ENCODE data around the gene GALNT18.
A peak's percentile ranks its signal among the peaks of the same experiment; 100 is the strongest.

Gene GALNT18

DNA sequence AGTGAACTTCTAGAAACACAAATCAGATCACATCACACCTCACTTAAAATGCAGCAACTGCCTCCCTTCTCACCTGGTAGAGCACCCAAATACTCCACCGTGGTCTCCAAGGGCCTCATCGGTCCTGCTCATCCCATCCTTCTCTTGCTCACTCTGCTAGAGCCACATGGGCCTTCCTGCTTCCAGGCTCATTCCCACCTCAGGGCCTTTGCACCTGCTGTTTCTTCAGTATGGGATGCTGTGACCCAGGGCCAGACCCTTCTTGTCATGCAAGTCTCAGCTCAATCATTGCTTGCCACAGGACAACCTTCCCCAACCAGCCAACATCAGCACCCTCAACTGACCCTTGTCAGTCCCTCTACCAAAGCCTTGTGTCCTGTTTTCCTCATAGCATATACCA is 124.9 kb downstream of the GALNT18 start:
- DNase-seq (ENCODE audit: low read depth): no peak

DNA sequence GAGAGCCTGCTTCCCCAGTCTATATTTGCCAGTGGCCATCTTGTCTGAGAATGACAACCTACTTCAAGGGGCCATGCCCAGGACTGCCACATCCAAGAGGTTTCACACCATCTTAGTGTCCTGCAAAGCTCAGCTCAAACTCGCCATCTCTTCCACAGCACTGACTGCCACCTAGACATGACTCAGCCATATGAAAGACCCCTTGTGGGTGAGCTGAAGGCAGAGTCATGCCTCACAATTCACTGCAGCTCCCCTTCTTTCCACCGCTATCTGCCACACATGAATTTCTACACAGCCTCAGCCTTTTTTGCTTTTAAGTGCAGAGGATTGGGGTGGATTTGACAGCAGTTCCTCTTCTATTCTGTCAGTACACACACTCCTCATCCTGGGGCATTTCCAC is 127.5 kb downstream of the GALNT18 start:
- no peak for DNase-seq (ENCODE audit: low read depth)

DNA sequence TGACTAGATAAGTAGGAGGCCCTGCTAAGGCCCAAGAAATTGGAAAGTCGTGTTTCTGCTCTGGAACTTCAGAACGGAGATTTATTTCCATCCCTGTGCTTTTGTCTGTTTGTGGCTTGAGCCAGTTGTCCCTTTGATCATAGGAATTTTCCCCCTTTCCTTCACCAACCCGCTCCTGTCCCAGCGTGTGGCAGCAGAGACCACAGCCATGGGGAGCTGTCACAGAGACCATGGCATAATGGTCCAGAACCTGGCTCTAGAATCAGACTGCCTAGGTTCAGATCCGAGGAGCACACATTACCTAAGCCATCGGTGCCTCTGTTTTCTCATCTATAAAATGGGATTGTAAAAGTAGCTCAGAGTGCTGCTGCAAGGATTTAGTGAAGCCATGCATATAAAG is 128.1 kb downstream of the GALNT18 start:
- DNase-seq (ENCODE audit: low read depth): no peak

DNA sequence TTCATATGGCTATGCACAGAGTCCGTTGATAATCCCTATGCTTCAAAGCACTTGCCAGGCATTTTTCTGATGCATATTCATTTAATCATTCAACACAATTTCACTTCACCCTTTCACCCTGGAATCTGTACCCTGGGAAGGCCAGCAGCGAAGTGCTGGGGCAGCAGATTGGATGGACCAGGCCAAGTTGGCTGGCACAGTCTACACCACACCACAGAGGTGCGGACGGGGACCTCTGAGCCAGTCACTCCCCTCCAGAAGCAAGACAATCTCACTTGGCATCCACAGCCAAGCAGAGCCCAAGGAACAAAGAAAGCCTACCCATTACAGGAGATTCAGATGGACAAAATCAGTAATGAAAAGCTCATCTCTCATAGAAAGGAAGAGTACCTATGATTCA is 130.2 kb downstream of the GALNT18 start:
- no peak for DNase-seq (ENCODE audit: low read depth)

DNA sequence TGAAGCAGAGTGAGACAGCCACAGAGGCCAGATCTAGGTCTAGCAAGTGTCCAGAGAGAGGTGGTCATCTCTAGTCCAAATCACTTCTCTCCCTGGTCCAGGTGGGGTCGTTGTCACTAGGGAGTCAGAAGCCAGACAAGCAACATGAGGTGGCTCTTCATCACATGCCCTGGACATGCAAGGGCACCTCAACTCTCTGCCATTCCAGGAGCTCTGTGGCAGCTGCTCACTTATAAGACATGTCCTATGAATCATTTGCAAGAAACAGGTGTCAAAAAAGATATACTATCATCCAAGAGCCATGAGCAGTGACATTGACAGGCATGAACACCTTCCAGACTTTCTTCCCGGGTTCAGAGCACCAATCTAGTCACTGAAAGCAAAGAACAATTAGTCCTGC is 130.8 kb downstream of the GALNT18 start:
- DNase-seq (ENCODE audit: low read depth): no peak

DNA sequence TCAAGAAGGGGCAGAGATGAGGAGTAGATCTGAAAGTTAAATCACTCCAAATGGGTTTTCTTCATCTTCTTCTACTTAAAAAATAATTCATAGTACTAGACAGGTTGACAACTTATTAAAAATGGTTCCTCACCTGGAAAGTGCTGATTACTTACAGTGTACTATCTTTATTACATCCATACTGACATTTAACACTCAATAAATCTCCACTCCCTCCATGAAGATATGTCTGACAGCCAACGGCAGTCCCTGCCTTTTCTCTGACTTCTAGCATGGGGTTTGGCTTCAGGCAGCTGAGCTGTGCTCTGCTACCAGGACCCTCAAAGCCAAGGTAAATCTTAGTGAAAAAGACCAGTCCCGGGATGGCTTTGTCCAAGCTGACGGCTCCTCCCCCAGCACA is 135.4 kb downstream of the GALNT18 start:
- DNase-seq (ENCODE audit: low read depth): no peak

DNA sequence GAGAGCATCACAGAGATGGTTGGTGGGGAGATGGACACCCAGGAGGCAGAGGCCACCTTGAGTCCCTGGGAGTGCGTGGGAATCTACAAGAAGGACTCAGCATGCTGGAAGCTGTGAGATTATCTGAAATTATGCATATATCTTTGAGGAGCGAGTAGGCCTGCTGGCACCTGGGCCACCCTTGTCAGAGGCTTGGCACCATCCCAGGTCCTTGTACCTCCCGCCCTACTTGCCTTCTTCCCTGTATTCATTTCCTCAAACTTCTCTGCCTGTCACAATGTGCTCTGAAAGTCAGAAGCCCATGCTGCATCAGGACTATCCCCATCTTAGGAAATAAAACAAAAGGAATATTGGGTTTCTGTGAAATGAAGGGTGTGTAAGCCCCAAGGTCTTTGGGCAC is 135.8 kb downstream of the GALNT18 start:
- DNase-seq (ENCODE audit: low read depth): no peak

DNA sequence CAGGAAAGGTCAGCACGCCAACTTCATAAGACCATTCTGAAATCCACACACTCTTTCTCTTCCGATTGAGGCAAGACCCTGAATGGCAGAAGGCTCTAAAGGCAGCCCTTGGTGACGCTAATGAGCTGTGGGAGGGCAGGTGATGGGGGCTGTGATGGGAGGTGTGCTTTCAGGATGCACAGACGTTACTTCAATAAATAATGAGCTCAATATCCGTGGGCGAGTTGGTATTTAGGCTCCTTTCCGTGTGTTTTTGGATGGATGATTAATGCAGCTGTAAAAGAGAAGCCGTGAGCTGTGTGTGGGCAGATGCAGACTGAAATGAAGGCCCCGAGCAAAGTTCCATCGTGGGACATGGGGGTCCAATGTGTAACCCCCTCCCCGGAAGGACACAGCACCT is 138.2 kb downstream of the GALNT18 start:
- no peak for DNase-seq (ENCODE audit: low read depth)

DNA sequence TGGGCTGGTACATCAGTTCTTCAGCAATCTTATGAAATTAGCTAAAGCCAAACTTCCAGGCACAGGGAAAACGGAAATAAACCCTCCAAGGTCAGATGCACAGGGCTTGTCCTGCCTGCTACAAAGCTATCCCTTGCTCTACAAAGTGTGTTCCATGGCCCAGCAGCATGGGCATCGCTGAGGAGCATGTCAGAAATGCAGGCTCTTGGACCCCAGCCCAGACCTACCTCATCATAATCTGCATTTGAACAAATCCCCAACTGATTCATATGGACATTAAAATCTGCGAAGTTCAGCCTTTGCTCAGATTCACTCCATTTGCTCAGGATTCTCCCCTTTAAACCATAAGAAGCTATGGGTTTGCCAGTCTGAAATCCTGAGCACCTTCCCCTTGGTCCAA is 139.1 kb downstream of the GALNT18 start:
- no peak for DNase-seq (ENCODE audit: low read depth)

DNA sequence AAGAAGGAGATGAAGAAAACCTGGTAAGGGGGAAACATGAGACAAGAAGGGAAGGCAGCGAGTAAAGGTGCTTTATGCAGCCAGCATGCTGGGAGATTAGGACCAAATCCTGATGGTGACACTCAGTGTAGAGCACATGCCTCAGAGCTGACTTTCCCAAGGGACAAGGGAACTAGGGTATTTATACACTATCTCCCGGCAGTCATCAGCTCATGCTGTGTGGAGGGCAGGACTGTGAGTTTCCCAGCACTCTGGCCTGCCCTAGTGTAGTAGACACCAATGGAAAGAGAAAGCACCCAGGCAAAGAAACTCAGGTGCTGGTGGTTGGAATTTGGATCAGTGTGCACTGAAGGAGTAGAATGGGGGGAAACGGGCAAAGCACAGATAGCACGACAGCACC is 140.4 kb downstream of the GALNT18 start:
- DNase-seq (ENCODE audit: low read depth): no peak

DNA sequence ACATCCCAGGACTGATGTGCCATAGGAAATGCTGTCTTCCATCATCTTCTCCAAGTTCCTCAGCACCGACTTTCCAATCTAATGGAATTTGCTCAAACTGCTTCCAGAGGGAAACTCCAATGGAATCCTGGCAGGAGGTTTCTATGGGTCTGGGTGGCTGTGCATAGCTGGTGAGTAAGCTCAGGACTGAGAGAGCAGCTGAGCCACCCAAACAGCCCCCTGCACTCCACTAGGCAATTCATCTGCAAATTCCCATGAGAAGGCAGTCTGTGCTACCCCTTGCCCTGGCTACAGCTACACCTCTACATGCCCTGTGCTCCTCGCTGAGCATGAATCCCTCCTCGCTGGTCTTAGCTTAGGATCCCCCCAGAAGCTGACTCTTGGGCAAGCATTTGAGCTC is 140.8 kb downstream of the GALNT18 start:
- no peak for DNase-seq (ENCODE audit: low read depth)

DNA sequence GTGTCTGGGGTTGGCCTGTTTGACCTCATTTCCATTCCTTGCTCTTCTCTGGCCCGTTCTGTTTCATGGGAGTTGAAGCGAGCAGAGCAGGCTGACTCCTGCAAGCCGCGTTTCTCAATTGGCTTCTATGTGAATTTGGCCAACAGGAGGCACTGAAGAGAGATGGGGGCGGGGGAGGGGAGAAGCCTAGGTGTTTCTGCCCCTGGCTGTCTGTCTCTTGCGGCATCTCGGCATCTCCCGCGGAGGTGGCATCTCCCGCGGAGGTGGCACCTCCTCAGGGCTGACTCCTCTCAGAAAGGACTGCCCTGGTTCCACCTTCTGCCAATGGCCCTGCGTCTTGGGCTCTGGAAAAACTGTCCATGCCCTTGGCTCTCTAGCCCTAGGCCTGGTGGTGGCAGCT is 143.1 kb downstream of the GALNT18 start:
- no peak for DNase-seq (ENCODE audit: low read depth)

DNA sequence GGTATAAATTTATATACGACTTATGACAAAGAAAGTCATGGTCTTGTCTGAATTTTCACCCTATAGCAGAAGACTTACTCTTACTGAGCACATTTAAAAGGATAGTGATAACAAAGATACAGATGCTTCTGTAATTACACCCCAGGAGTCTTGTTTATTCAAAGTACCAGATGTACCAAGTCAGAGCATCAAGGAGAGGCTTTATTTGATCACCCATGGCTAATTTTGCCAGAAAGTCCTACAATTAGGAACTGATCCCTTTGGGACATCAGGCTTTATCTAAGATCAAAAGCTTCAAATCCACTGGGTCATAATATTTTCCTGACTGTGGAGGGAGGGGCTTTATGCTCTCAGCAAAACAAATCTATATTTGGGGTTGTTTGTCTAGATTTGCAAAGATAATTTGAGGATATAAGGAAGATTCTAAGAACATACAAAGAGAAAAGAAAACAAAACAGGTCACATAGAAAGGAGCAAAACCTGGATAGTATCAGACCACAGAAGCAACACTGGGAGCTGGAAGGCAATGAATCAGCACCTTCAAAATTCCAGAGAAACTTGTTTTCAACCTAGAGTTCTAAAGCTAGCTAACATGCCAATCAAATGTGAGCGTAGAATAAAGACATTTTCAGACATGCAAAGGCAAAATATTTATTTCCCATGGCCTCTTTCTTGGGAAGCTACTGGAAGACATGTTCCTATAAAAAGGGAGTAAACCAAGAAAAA is 143.9 kb downstream of the GALNT18 start:
- no peak for DNase-seq (ENCODE audit: low read depth)

DNA sequence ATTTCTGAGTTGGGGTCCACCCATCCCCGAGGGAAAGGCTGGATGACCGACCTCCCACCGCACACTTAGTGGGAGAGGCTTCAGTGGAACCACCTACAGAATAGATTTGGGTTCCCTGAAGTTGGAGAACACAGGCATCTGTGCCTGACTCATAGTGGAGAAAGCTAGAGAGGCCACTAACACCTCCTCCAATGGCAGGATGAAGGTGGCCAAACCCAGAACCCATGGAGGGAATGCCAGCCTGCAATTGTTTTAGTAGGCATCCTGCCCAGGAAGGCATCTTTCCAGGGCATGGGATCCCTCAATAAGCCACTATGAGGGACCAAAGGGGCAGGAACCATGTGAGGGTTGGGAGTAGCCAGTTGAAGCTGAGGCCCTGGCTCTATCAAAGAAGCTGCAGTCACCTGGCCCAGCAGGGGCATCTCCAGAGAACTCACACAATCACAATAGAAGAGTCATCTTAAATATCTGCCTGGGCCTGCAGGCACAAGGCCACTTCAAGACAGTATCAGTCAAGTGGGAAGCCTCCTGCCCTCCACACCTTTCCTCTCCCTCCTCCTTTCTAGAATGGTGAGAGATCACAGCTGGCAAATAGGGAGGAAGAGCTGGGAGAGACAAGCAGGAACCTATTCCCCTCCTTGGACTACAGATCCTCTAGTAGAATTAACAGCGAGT is 144.7 kb downstream of the GALNT18 start:
- no peak for DNase-seq (ENCODE audit: low read depth)

DNA sequence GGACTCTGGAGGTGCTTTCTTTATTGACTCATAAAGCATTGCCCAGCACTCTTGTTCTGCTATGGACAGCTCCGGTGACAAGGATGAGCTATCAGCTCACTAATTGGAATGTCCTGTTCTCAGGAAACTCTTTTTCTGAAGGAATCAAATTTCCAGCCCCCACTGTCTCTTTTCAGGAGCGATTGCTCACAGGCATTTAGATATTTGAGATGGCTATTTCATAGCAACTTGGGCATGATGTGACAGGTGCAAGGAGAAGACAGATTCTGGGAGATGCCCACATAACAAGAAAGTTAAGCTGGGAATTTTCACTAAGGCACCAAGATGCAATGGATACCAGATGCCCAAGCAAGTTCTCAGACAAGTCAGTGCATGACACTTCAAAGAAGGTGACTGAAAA is 145.3 kb downstream of the GALNT18 start:
- no peak for DNase-seq (ENCODE audit: low read depth)

DNA sequence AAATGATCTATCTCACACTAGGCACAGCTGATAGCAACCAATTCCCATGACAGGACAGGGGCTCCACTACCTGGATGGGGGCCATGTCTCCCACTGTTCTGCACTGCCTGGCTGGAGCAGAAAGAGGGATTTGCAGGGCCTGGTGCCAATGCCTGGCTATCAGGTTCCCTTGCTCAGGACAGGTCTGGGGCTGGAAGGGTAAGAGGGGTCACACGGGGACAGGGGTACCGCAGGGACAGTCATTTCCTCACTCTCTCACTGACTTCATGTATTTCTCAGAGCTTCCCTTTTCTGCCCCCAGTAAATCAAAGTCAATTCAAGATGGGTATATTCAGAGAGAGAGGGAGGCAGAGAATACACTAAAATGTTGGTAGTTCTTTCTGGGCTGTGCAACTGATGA is 149.7 kb downstream of the GALNT18 start:
- DNase-seq (ENCODE audit: low read depth): no peak

DNA sequence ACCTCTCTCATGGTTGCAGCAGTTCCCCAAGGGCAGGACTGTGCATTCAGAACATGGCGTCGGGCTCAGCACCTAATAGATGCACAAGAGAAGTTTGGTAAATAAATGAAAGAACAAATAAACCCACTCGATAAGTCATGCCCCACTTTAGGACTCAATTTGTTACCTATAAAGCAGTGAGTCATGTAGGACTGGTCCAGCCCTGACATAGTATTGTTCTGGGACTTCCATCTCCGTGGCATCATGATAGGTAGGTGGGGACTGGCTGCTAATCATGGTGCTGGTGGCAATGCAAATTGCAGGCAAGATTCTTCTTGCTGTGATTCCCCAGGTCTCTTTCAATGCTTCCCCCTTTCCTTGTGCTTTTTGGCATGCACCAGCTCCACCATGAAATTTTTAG is 150.6 kb downstream of the GALNT18 start:
- DNase-seq (ENCODE audit: low read depth): no peak

DNA sequence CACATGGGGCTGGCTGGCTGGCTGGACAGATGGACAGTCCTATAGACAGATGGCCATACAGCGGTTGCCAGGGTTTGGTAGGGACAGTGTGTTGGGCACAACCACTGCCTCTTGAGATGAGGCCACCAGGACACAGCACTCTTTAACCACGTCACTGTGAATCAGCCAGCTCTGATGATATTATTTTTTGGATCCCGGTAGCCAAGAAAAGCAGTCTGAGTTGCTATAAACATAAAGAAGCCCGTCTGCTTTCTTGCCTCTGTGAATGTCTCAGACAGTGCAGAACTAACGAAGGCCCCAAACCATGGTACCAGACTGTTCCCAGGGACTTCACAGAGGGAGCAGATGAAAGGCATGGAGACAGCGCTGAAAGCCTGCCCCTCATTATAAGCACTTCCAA is 152.9 kb downstream of the GALNT18 start:
- DNase-seq (ENCODE audit: low read depth): no peak

DNA sequence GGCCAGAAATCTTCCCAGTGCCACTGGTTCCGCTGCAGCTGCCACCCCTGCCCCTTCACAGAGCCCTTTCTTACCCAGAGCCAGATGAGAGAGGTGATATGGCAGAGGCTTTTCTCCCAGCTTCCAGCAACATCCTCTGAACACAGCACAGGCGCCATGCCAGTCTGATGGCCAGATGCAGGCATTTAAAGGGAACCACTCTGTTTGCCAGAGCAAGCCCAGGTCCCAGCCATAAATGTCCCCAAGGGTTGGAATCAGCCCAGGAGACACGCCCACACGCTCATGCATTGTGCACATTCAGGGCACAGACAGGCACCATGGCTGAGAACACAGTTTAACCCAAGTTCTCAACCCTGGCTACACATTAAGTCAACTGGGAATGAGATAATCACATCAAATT is 154.5 kb downstream of the GALNT18 start:
- no peak for DNase-seq (ENCODE audit: low read depth)

DNA sequence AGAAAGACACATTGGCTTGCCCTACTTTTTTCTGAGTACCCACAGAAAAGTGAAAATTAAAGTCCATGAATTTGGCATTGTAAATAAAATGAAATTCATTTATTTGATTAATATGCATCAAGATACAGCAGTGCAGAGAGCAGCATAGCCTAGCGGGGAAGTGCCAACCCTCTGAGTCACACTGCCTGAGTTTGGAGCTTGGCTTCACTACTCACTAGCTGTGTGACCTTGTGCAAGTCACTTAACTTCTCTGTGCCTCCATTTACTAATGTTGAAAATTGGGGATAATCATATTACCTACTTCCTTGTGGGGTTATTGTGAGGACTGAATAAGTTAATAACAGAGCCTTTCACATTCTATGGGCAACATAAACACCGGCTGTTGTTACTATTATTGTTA is 157.2 kb downstream of the GALNT18 start:
- no peak for DNase-seq (ENCODE audit: low read depth)

DNA sequence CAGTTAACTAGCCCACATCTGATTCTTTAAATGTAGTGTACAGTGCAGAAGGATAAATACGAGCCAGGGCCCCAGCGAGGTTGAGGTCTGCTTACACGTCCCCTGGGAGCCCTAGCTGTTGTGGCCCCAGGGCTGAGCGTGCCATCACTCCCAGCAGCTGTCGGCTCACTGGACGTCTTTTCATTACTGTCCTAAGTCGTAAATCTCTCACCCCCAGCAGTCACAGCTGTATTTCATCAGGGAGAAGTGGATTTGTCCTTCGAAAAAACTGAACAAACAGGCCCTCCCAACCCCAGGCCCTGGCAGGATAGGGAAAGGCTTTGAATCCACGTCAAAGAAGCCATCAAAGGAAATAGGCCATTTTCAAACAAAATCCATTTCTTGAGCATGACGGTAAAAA is 158.4 kb downstream of the GALNT18 start:
- DNase-seq (ENCODE audit: low read depth): peak; percentile 5

DNA sequence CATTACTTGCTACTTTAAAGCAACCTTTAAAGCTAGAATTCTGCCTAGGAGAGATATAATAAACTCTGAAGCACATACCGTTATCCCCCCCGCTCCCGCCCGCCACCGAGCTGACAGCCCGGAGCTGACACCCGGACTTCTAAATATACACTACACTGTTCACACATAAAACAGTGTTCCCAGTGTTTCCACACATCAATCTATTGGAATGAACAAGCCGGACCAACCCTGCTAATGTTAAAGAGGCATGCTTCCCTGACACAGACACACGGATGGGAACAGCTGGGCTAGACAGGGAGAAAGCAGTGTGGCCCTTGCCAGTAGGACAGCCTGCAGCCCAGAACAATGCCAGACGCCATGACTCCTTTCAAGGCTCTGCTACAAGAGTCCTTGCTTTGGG is 160.3 kb downstream of the GALNT18 start:
- DNase-seq (ENCODE audit: low read depth): no peak

DNA sequence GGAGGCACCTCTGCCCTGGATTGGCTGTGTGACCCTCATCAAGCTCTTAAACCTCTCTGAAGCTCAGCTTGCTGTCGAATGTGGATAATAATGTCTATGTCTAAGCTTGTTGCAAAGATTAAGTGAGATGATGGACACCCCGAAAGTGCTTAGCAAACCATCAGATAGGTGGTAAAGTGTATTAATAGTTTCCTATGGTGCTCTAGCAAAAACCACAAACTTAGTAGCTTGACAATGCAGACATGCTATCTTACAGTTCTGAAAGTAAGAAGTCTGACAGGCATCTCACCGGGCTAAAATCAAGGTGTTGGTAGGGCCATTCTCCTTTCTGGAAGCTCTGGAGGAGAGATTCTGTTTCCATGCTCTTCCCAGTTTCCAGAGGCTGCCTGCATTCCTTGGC is 162.2 kb downstream of the GALNT18 start:
- no peak for DNase-seq (ENCODE audit: low read depth)

DNA sequence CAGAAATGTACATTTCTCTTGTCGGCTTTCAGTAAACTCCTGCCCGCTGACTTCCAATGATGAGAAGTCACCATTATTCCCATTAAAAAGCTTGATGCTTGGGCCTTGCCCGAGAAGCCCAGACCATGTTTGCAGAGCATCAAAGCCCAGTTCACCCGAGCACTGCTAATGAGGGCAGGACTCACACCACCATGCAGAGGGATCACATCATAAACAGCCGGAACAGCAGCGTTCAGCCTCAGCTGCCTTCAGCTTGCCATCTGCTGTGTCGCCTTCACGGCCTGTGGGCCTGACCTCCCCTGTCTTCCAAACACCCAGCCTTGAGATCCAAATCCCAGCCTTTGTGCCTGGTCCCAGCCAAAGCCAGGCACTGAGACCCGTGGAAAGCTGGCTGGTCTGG is 163.3 kb downstream of the GALNT18 start:
- no peak for DNase-seq (ENCODE audit: low read depth)

Measured in GM04504 (cell line).